Measurements from ENCODE around the gene HEY2. TPM values are rescaled to one million over a fixed set of nuclear protein-coding genes. Genes with fewer than 3 reads are reported as not detected.
A peak's percentile ranks its signal among the peaks of the same experiment; 100 is the strongest.

HEY2 gene
- total RNA-seq, 1 experiment from 2014 or later, result 6.6 TPM

DNA sequence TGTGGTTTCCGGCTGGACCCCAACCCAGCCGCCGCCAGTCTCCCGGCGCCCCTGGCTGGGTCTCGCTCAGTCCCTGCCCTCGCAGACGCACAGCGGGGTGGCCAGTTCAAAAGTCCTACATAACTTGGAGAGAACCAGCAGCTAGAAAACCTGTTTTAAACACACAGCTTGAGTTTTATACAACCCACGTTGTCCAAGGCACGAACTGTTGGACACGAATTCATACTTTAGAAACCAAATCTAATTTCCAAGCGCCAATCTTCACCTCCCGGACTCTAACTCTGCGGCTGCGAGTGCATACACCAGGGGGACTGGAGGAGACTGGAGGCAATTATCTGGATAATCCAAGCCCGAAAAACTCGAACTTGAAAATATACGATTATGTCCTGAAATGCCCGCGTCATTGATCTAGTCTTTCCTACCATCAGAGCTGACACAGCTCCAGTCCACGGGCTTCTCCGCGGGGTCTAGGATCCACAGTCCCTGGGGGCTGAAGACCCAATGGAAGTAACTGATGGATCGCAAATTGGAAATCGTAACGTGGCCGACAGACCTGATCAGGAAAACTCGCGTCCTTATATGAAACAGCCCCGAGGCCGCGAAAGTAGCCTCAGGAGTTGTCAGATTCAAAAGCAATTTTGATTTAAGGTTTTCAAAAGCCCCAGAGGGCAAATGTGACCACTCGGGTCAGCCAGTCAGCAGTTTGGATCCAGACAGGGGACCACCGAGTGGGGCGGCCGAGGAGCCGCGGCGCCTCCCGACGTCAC is 843 bp upstream of the HEY2 start:
- Histone ChIP-seq H2BK15ac (ENCODE audit: low read depth, low read length) (no peak overlapping the region), H3K79me2 (ENCODE audit: insufficient read depth, low read length) (peaks cover 2% of the 10 kb centered on the region; the same call in 1 of the 2 replicates), H3T11ph (ENCODE audit: low read length) (no peak overlapping the region), H2BK5ac (ENCODE audit: insufficient read length, low read length) (no peak overlapping the region), H3K4me1 (ENCODE audit: insufficient read depth, low read length) (peaks cover 5% of the 10 kb centered on the region), H3K18ac (ENCODE audit: insufficient read length, low read depth, low read length) (no peak overlapping the region), H2AFZ (ENCODE audit: low read length) (no peak overlapping the region), H3K56ac (ENCODE audit: insufficient read length, low read depth, low read length) (no peak overlapping the region), H3K27me3 (ENCODE audit: insufficient read depth, low read length) (peaks cover 10% of the 10 kb centered on the region; the same call in 1 of the 2 replicates), H3K23ac (ENCODE audit: insufficient read length, low read depth, low read length) (no peak overlapping the region), H4K91ac (ENCODE audit: insufficient read length, low read depth, low read length) (no peak overlapping the region), H4K5ac (ENCODE audit: insufficient read length, low read depth, low read length) (no peak overlapping the region), H2BK12ac (ENCODE audit: insufficient read length, low read depth, low read length) (no peak overlapping the region), H3K9ac (ENCODE audit: extremely low read depth, insufficient read length, low read length) (no peak overlapping the region), H4K8ac (replicated peaks; ENCODE audit: insufficient read length, low read depth, low read length) (no peak overlapping the region), H3K14ac (ENCODE audit: insufficient read depth, low read length) (no peak overlapping the region; the same call in 1 of the 2 replicates), H2AK5ac (ENCODE audit: insufficient read length, low read length) (no peak overlapping the region), H4K20me1 (ENCODE audit: control insufficient read depth, insufficient read depth, insufficient read length) (no peaks in the 10 kb centered on the region), H3K23me2 (ENCODE audit: insufficient read length, low read depth, low read length, poor library complexity, severe bottlenecking) (peaks cover 27% of the 10 kb centered on the region), H2BK120ac (ENCODE audit: low read depth, low read length, poor library complexity, severe bottlenecking) (no peak overlapping the region), H3K27ac (ENCODE audit: insufficient read length, low read depth, low read length) (no peak overlapping the region), H3K4ac (ENCODE audit: low read depth, low read length) (no peak overlapping the region), H3K9me3 (ENCODE audit: control insufficient read depth, low read depth, low read length) (no peaks in the 10 kb centered on the region), H3K4me2 (ENCODE audit: insufficient read depth, insufficient read length, low read length) (peak overlapping the region; percentile 90), H2BK20ac (ENCODE audit: low read depth, low read length, poor library complexity, severe bottlenecking) (no peak overlapping the region), H3K79me1 (ENCODE audit: insufficient read depth, low read depth, low read length, poor library complexity, severe bottlenecking) (no peaks in the 10 kb centered on the region)
- Mint-ChIP-seq H3K27ac (peak overlapping the region in 1 of 3 experiments; percentile 40; a peak in 1 of 7 replicates), H3K27me3 (ENCODE audit: low read depth) (peaks cover 30% of the 10 kb centered on the region), H3K9me3 (no peaks in the 10 kb centered on the region; a peak in 1 of 5 replicates), H3K4me1 (peaks cover 65 to 67% of the 10 kb centered on the region in 2 experiments), H3K4me3 (peak overlapping the region; percentile 84 to 91), H3K36me3 (ENCODE audit: insufficient read depth in 1 of 3, low read depth in 3 of 3) (no peaks in the 10 kb centered on the region)
- peak; percentile 20; the same call in 2 of the 3 replicates for TF ChIP-seq CTCF (conservative IDR thresholded peaks at IDR 0.05)
- DNase-seq, result peak; percentile 61
- no CpG with 5 or more reads among the region's 42 CpGs for WGBS (ENCODE audit: extremely low coverage, insufficient read length, low lambda C conversion rate)

Data from H9 (cell line).